Esophagus squamous epithelium (tissue), 5 donors: ENCODE data around the gene PTPRZ1. TPM values are rescaled to one million over a fixed set of nuclear protein-coding genes. Genes with fewer than 3 reads are reported as not detected.

Experiments
- DNase-seq: peaks from one replicate; lab custom pipeline; 2025; lab: John Stamatoyannopoulos, UW
- H3K27ac ChIP-seq, 4 donors: fragments of 200-600 bp; sonication (generic); one replicate each; pipeline ENCODE4 v1.5.1; 2016 to 2019; ENCODE audit warnings: mild to moderate bottlenecking in 1 of 4
- H3K27me3 ChIP-seq, 4 donors: fragments of 200-600 bp; sonication (generic); 1 replicate in 3 of 4; 2 replicates in 1 of 4; pipeline versions ENCODE4 v1.5.1 to v1.6.0; 2017 to 2021; ENCODE audit warnings: antibody characterized with exemption in 1 of 4
- H3K36me3 ChIP-seq, 3 donors: fragments of 200-600 bp; sonication (generic); one replicate each; pipeline ENCODE4 v1.5.1; 2016 to 2019
- H3K4me1 ChIP-seq, 3 donors: fragments of 200-600 bp; sonication (generic); one replicate each; pipeline ENCODE4 v1.5.1; 2017 to 2019
- H3K4me3 ChIP-seq, 4 donors: fragments of 200-600 bp; sonication (generic); 1 replicate in 3 of 4; 2 replicates in 1 of 4; pipeline ENCODE4 v1.5.1; 2016 to 2019; ENCODE audit warnings: mild to moderate bottlenecking in 2 of 4, moderate library complexity in 1 of 4
- H3K9me3 ChIP-seq, 3 donors: fragments of 200-600 bp; sonication (generic); one replicate each; pipeline ENCODE4 v1.5.1; 2016 to 2019
- POLR2A ChIP-seq, 4 donors: fragments of 450-650 bp; IDR thresholded peaks; one replicate each; pipeline ENCODE4 v1.6.1; 2017; ENCODE audit warnings: antibody characterized with exemption in 4 of 4, mild to moderate bottlenecking in 4 of 4, moderate library complexity in 3 of 4
- intact Hi-C: fragments of 100-400 bp; cut with DNase I; formaldehyde crosslinking; loops from one replicate; pipeline ENCODE4 v1.15.0; 2022
- small RNA-seq, 4 donors: library from RNA; depleted of rRNA; stranded (forward); fragments of <200 nt; gene quantifications; one replicate each; pipeline ENCODE3, GENCODE V24; 2016
- total RNA-seq, 4 donors: library from RNA; depleted of rRNA; stranded (reverse); fragments of >200 nt; gene quantifications; one replicate each; pipeline ENCODE4 v1.1.0, GENCODE V29; 2016
- TF ChIP-seq, protein P1 (sequence below), 6 experiments: fragments of 450-650 bp in 4 of 6; fragments of 200-600 bp in 2 of 6; sonication (generic) in 2 of 6; IDR thresholded peaks; one replicate each; pipeline ENCODE4 v1.5.1; 2016 to 2019; ENCODE audit warnings: antibody characterized with exemption in 6 of 6, mild to moderate bottlenecking in 4 of 6, moderate library complexity in 4 of 6
- donor health status: DM: yes; HTN: yes; CAD: no.

Gene PTPRZ1
- total RNA-seq, 4 donors from 2014 or later, result 11.0 to 58.4 (median 44.9) TPM

DNA sequence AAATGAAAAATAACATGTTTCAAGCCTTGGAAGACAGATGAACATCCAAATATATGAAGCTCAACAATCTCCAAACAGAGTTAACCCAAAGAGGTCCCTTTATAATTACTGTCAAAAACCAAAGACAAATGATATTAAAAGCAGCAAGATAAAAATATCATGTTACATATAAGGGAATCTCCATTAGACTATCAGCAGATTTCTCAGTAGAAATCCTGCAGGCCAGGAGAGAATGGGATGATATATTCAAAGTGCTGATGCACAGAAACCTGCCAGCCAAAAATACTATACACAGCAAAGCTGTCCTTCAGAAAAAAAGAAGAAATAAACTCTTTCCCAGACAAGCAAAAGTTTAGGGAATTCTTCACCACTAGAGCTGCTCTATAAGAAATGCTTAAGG, 230.1 kb downstream of the PTPRZ1 start:
- H3K4me3 ChIP-seq, result no peak overlapping the region
- intact Hi-C loops, result no loop called here
- no peak overlapping the region for H3K27ac ChIP-seq
- DNase-seq, result no peak
- peaks cover 0 to 33% (median 0%) of the 10 kb centered on the region in 3 donors for H3K9me3 ChIP-seq
- no peaks in the 10 kb centered on the region for H3K27me3 ChIP-seq
- TF ChIP-seq POLR2A (IDR thresholded peaks at IDR 0.05), result no peak
- TF ChIP-seq, protein P1, sequence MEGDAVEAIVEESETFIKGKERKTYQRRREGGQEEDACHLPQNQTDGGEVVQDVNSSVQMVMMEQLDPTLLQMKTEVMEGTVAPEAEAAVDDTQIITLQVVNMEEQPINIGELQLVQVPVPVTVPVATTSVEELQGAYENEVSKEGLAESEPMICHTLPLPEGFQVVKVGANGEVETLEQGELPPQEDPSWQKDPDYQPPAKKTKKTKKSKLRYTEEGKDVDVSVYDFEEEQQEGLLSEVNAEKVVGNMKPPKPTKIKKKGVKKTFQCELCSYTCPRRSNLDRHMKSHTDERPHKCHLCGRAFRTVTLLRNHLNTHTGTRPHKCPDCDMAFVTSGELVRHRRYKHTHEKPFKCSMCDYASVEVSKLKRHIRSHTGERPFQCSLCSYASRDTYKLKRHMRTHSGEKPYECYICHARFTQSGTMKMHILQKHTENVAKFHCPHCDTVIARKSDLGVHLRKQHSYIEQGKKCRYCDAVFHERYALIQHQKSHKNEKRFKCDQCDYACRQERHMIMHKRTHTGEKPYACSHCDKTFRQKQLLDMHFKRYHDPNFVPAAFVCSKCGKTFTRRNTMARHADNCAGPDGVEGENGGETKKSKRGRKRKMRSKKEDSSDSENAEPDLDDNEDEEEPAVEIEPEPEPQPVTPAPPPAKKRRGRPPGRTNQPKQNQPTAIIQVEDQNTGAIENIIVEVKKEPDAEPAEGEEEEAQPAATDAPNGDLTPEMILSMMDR (IDR thresholded peaks at IDR 0.05), result no peak
- peaks cover 0 to 79% (median 7%) of the 10 kb centered on the region in 3 donors for H3K36me3 ChIP-seq
- H3K4me1 ChIP-seq, result no peaks in the 10 kb centered on the region

Small RNAs within 50 kb of the gene (small RNA-seq; reads per million reads assigned to genes)
- 0 reads per million in 4 donors for gene RNU7-154P
